Upper lobe of left lung (tissue), 6 donors: ENCODE data around the gene PHACTR1. TPM values are rescaled to one million over a fixed set of nuclear protein-coding genes. Genes with fewer than 3 reads are reported as not detected.

Source experiments
- ATAC-seq, 2 donors: fragments of 200-7000 bp; cut with Tn5 transposase; one replicate each; pipeline ENCODE4 v1.9.1; 2022; ENCODE audit warnings: mild to moderate bottlenecking in 2 of 2, moderate library complexity in 2 of 2; ENCODE audit not compliant: low FRiP score in 2 of 2
- DNase-seq, 2 donors: peaks; one replicate each; pipeline ENCODE4 v3.0.0-alpha.2; 2019 to 2020
- H3K27ac ChIP-seq, 4 donors: fragments of 200-600 bp; sonication (generic); one replicate each; pipeline ENCODE4 v1.5.1; 2016 to 2019
- H3K27me3 ChIP-seq, 4 donors: fragments of 200-600 bp; sonication (generic); one replicate each; pipeline ENCODE4 v1.5.1; 2017 to 2019
- H3K36me3 ChIP-seq, 4 donors: fragments of 200-600 bp; sonication (generic); one replicate each; pipeline ENCODE4 v1.5.1; 2016 to 2019
- H3K4me1 ChIP-seq, 4 donors: fragments of 200-600 bp; sonication (generic); one replicate each; pipeline ENCODE4 v1.5.1; 2018 to 2019
- H3K4me3 ChIP-seq, 4 donors: fragments of 200-600 bp; sonication (generic); one replicate each; pipeline ENCODE4 v1.5.1; 2017 to 2019; ENCODE audit warnings: mild to moderate bottlenecking in 2 of 4, moderate library complexity in 1 of 4
- H3K9me3 ChIP-seq, 4 donors: fragments of 200-600 bp; sonication (generic); one replicate each; pipeline ENCODE4 v1.5.1; 2018 to 2019
- EP300 ChIP-seq, 4 donors: sonication (generic); formaldehyde crosslinking; IDR thresholded peaks; one replicate each; pipeline ENCODE4 v1.5.1; 2017; ENCODE audit warnings: antibody characterized with exemption in 4 of 4, control low read depth in 2 of 4
- POLR2A ChIP-seq, 4 donors: fragments of 450-650 bp; IDR thresholded peaks; one replicate each; pipeline ENCODE4 v1.5.1; 2016 to 2017; ENCODE audit warnings: antibody characterized with exemption in 4 of 4, mild to moderate bottlenecking in 2 of 4
- POLR2AphosphoS5 ChIP-seq, 2 donors: sonication (generic); formaldehyde crosslinking; IDR thresholded peaks; one replicate each; pipeline ENCODE4 v1.5.1; 2017; ENCODE audit warnings: antibody characterized with exemption in 2 of 2
- WGBS, 2 donors: methylation state at CpG; one replicate each; pipeline ENCODE4 v1.1.5; 2017 to 2018; 5-methylcytosine and 5-hydroxymethylcytosine counted together
- total RNA-seq, 6 donors: library from RNA; depleted of rRNA in 4 of 6; stranded (reverse); fragments of >200 nt in 4 of 6; gene quantifications; one replicate each; pipeline versions ENCODE4 v1.1.0 to v1.2.1, GENCODE V29; 2016 to 2021
- TF ChIP-seq, protein P1 (sequence below), 6 experiments: fragments of 450-650 bp in 4 of 6; fragments of 200-600 bp in 2 of 6; sonication (generic) in 2 of 6; IDR thresholded peaks; one replicate each; pipeline ENCODE4 v1.5.1; 2016 to 2019; ENCODE audit warnings: antibody characterized with exemption in 6 of 6
- donor health status: DM: no; HTN: no; CAD: no; lungs with moderate emphysema.
- donor health status: DM: no; HTN: yes; CAD: no; lungs with severe emphysema.

PHACTR1 gene
- total RNA-seq, 6 donors from 2014 or later, result 63.2 to 121 (median 90.9) TPM

GRCh38 chr6:13004601-13005000, 288.0 kb downstream of the PHACTR1 start:
- Histone ChIP-seq H3K27me3 (no peaks in the 10 kb centered on the region), H3K4me1 (peaks cover 0 to 10% (median 4%) of the 10 kb centered on the region in 4 donors), H3K4me3 (no peak overlapping the region), H3K36me3 (no peaks in the 10 kb centered on the region), H3K27ac (no peak overlapping the region), H3K9me3 (no peaks in the 10 kb centered on the region)
- WGBS, 2 donors, result 63 to 69% methylated on average over 2 of the region's 2 CpGs
- TF ChIP-seq, protein P1, sequence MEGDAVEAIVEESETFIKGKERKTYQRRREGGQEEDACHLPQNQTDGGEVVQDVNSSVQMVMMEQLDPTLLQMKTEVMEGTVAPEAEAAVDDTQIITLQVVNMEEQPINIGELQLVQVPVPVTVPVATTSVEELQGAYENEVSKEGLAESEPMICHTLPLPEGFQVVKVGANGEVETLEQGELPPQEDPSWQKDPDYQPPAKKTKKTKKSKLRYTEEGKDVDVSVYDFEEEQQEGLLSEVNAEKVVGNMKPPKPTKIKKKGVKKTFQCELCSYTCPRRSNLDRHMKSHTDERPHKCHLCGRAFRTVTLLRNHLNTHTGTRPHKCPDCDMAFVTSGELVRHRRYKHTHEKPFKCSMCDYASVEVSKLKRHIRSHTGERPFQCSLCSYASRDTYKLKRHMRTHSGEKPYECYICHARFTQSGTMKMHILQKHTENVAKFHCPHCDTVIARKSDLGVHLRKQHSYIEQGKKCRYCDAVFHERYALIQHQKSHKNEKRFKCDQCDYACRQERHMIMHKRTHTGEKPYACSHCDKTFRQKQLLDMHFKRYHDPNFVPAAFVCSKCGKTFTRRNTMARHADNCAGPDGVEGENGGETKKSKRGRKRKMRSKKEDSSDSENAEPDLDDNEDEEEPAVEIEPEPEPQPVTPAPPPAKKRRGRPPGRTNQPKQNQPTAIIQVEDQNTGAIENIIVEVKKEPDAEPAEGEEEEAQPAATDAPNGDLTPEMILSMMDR (IDR thresholded peaks at IDR 0.05), result no peak
- TF ChIP-seq EP300 (IDR thresholded peaks at IDR 0.05), result no peak
- no peak for TF ChIP-seq POLR2AphosphoS5 (IDR thresholded peaks at IDR 0.05)
- TF ChIP-seq POLR2A (IDR thresholded peaks at IDR 0.05), result no peak
- DNase-seq (no peak), ATAC-seq (no peak)

GRCh38 chr6:13005994-13006393, 289.4 kb downstream of the PHACTR1 start:
- no peak for DNase-seq
- H3K27me3 ChIP-seq, result no peaks in the 10 kb centered on the region
- no peaks in the 10 kb centered on the region for H3K9me3 ChIP-seq
- H3K4me3 ChIP-seq, result no peak overlapping the region
- H3K36me3 ChIP-seq, result no peaks in the 10 kb centered on the region
- peaks cover 0 to 10% (median 4%) of the 10 kb centered on the region in 4 donors for H3K4me1 ChIP-seq
- no peak for TF ChIP-seq POLR2AphosphoS5 (IDR thresholded peaks at IDR 0.05)
- TF ChIP-seq POLR2A (IDR thresholded peaks at IDR 0.05), result no peak
- no peak for TF ChIP-seq EP300 (IDR thresholded peaks at IDR 0.05)
- TF ChIP-seq, protein P1 (IDR thresholded peaks at IDR 0.05), result no peak
- 82 to 85% methylated on average over 5 of the region's 5 CpGs for WGBS, 2 donors
- no peak overlapping the region for H3K27ac ChIP-seq
- ATAC-seq, result no peak

DNA sequence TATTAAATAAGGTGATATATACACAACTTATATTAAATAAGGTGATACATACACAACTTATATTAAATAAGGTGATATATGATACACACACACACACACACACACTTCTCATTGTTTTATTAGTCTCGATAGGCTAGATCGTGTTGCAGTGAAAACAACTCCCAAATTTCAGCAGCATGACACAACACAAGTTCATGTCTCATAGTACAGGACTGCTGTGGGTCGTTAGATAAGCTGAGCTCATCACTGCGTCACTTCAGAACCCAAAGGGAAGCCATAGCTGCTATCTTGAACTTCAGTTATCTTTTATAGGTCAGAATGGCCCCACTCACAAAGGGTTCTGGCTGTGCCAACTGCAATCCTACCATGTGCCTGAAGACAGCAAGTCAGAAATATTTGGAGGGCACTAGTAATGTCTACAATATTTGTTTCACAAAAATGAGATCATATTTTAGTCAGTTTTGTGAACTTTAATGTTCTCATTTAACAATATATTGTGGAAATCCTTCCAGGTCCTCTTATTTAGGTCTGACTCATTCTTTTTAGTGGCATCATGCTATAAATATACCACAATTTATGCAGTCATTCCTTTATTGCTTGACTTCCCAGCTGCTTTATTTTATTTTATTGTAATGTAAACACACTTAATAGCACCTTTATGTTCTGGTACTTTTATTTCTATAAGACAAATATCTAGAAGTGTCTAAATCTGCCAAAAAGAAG, 290.2 kb downstream of the PHACTR1 start:
- TF ChIP-seq POLR2A (IDR thresholded peaks at IDR 0.05) (no peak), EP300 (IDR thresholded peaks at IDR 0.05) (no peak), POLR2AphosphoS5 (IDR thresholded peaks at IDR 0.05) (no peak)
- TF ChIP-seq, protein P1 (IDR thresholded peaks at IDR 0.05), result no peak
- H3K27ac ChIP-seq, result no peak overlapping the region
- DNase-seq, result no peak
- no peaks in the 10 kb centered on the region for H3K27me3 ChIP-seq
- peaks cover under 1 to 12% (median 4%) of the 10 kb centered on the region in 4 donors for H3K4me1 ChIP-seq
- no peaks in the 10 kb centered on the region for H3K9me3 ChIP-seq
- ATAC-seq, result no peak
- 85 to 95% methylated on average over 4 of the region's 4 CpGs for WGBS, 2 donors
- H3K36me3 ChIP-seq, result no peaks in the 10 kb centered on the region
- no peak overlapping the region for H3K4me3 ChIP-seq

DNA sequence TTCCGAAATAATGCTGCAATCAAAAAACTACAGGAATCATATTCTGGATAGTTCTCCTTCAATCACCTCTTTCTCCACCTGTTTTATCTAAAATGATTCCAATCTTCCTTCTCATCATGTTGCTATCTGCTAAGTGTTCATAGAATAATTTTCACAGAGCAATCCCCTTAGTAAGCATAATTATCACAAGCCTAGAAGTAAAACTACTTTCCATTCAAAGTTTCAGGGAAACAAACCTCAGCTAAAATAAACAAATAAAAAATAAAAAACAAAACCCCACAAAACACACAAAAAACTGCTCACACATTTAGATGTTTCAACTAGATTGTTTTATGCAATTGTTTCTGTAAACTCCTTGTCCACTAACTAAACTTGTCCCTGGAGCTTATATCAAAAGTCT, 291.2 kb downstream of the PHACTR1 start:
- no peak overlapping the region for H3K4me3 ChIP-seq
- no peak overlapping the region for H3K27ac ChIP-seq
- DNase-seq (no peak), ATAC-seq (no peak)
- H3K4me1 ChIP-seq, result peaks cover 7 to 23% (median 10%) of the 10 kb centered on the region in 4 donors
- H3K27me3 ChIP-seq, result no peaks in the 10 kb centered on the region
- no peaks in the 10 kb centered on the region for H3K36me3 ChIP-seq
- no peaks in the 10 kb centered on the region for H3K9me3 ChIP-seq
- TF ChIP-seq, protein P1 (IDR thresholded peaks at IDR 0.05), result no peak
- 90 to 100% methylated on average over 1 of the region's 1 CpG for WGBS, 2 donors

- no peaks in the 10 kb centered on the region for H3K36me3 ChIP-seq
- WGBS, 2 donors, result 92 to 95% methylated on average over 3 of the region's 3 CpGs
- TF ChIP-seq, protein P1 (IDR thresholded peaks at IDR 0.05), result no peak
- TF ChIP-seq POLR2AphosphoS5 (IDR thresholded peaks at IDR 0.05) (no peak), EP300 (IDR thresholded peaks at IDR 0.05) (no peak), POLR2A (IDR thresholded peaks at IDR 0.05) (no peak)
These were observed 292.5 kb downstream of the PHACTR1 start for GRCh38 chr6:13009031-13009430.

More at GRCh38 chr6:13009031-13009430, 292.5 kb downstream of the PHACTR1 start:
- DNase-seq (no peak), ATAC-seq (no peak)
- no peaks in the 10 kb centered on the region for H3K27me3 ChIP-seq
- no peak overlapping the region for H3K4me3 ChIP-seq
- H3K9me3 ChIP-seq, result no peaks in the 10 kb centered on the region
- peaks cover 12 to 30% (median 20%) of the 10 kb centered on the region in 4 donors for H3K4me1 ChIP-seq
- no peak overlapping the region for H3K27ac ChIP-seq
